Measurements from ENCODE around the gene SMYD3.

SMYD3 gene

DNA sequence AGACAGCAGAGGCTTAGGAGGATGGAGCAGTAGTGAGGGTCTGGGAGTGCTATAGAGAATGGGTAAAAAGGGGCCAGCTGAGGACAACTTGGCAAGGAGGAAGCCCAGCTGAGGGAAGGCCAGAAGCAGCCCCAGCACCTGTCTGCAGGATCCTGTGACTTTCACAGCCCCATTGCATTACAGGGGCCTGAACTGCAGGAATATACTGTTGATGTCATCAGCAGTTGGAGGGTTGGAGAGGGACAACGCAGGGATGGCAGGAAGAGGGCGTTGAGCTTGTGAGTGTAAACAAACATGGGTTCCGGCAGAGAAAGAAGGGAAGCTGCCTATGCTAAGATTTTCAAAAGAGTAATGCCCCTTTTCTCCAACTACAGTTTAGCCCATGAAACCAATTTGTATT, 628.5 kb downstream of the SMYD3 start:
- DNase-seq, result no peak

DNA sequence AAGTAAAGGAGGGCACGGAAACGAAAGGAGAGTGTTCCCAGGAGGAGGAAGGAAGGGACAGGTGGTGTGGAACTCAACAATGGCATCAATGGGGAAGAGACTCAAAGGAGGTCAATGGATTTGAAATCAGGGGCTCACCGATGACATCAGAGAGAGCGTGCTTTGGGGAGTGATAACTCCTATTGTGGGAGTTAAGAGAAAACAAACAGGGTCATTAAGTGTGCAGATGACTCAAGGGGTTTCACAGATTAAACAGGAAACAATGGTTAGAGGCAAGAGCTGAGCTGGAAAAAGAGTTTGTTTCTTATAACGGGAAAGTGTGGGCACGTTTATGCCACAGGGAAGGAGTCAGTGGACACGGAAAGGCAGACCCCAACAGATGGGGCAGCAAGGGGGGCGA, 629.1 kb downstream of the SMYD3 start:
- DNase-seq, result no peak

DNA sequence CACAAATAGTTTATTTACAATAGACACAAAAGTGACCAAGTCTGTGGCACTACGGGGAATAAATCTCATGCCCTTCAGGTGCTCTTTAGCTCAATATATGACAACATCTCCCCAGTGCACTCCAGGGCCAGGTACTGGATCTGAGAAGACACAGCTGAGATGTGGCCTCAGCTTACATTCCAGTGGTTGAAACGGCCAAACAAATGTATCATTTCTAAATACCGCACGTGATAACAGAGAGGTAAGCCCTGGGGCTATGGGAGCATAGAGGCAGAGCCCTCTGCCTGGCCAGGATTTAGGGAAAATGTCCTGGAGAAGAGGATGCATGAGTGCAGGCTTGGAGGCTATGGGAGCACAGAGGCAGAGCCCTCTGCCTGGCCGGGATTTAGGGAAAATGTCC, 630.5 kb downstream of the SMYD3 start:
- DNase-seq, result no peak

DNA sequence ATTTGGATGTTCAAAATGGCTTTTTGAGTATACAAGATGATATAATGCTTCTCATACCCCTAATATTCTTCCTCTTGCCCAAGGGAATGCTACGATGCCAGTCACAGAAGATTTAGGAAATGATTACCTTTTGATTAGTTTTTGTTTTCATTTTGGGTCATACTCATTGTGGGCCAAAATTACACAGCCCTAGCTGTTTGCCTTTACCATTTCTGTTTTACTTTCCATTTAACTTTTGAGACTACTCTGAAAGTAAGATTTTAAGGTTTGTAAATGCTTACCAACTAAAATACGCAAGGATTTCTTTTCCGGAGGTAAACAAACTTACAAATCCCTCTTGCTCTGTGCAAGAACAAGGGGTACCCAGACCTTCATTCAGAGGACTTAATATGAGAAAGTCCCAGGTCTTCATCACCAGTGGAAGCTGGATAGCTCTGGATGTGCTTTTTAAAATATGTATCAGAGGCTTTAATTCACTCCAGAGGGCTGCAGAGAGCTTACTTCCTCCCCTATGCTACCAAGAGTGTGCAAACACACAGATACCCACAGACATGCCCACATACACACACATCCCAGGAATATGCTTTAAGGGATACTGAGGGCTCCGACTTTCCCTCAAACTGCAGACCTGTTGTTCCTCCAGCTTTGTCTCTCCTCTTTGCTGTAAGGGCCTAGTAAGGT, 631.4 kb downstream of the SMYD3 start:
- DNase-seq, result no peak

DNA sequence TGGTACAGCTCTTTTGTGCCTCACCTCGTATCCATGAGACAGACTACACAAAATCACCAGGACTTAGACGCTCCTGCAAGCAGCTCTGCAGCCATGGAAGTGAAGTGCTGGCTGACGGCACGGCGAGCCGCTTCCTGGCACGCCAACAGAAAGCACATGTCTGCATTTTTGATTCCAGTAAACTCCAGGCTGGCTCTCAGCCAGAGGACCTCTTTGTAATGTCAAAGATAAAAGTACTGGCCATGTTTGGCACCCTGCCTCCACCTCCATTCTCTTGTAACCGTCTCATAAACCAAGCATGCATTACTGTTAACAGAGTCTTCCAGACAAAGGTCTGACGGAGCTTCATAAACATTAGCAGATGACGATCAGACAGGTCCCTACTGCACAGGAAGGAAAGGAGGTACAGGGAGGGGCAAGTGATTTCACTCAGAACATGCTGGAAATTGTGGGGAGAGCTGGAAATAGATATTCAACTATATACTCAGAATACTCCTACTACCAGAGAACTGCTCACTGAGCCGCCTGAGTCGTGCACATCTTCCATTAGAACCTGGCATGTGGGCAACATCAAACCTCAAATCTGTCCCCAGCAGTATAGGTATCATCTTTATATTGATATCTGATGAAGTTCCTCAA, 632.0 kb downstream of the SMYD3 start:
- no peak for DNase-seq

DNA sequence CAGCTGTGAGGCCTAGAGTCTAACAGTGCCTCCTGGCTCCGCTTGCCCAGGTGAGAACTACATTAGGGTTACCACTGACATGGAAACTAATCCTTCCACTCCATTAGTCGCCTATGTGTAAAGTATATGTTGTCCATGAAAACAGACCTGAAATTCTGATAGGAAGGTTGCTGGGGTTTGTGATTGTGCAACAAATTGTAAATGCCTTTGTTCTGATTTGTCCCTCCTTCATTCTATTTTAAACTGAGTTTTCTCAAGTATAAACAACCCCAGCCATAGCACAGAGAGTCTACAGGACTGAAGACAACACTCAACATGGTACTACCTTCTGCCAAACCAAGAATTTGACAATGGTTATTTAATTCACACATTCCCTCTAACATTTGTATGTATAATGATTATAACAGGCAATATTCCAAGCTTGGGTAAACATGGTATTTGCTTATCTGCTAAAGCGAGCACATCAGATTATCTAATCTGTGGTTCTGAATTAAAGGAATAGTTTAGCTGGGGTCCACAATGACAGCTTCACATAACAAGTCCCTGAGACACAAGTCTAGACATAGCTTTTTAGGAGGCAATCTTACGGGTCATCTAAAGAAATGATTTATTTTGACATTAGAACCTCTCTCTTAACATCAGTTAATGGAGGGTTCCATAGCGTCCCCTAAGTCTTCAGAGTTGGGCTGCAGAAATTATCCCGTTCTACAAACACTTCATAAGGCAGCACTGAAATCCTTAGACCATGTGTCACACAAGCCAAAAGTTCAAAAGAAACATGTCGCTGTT, 633.0 kb downstream of the SMYD3 start:
- no peak for DNase-seq

DNA sequence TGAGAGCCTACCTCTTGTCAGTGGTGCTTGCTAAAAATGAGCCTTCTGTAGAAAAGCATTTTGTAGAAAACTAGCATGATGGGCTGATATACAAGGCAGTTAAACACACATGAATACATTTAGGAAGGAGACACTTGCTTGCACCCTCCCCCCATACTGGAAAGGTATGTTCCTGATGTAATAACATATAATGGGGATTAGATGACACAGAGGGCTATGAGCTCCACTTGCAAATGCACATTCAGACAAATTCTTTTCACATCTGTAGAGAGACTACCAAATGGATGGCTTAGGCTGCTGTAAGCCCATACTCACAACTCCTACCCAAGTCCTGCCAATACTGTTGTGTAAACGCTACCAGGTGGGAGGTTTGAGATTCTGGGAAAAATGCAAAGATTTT, 634.0 kb downstream of the SMYD3 start:
- DNase-seq, result no peak

DNA sequence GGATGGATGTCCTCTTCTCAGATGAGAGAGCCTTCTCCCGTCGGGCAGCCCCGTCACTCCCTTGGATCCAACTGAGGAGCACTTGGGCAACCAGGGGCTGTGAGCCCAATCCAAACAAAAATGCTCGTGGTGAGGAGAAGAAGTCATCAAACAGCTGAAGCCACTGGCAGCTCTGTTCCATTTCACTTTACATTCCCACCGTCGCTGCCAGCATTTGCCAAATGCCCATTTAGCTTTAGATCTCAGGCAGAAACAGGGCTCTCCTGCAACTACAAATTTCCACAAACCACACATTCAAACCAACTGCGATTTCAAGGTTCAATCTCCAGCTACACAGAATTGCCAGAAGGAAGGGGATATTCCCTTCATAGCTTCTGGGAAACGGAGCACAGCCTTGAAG, 634.6 kb downstream of the SMYD3 start:
- DNase-seq, result no peak

DNA sequence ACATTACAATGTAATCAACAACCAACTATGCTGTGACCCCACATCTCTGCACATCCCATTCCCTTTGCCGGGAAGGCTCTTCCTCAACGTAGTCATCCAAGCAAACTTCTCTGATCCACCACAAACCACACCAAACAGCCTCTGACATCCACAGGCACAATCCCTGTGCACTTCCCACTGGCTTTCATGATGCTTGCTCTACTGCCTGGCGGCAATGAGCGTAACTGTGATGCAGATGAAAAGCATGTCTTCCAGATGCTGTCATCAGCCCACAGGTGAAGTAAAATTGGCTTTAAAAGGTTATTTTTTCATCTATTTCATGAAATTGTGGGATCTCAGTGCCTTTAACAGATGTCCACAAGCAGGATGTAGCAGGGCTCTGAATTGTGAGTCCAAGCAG, 635.2 kb downstream of the SMYD3 start:
- DNase-seq, result no peak

DNA sequence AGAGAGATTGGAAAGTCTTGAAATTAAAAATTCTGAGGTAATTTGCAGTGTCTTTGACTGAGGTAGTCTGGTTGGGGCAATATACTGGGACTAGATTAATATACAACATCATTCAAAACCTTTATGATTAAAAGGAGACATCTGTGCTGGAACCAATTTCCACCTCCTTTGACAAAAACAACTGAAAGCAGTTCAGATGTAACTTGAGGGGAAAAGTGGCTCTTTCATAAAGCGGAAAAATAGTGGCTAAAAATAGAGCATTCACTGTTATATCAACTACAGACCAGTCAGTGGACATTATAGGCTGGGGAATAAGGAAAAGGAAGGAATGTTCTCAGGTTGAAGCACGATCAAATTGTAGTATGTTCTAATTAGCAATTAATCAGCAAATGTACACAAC, 635.9 kb downstream of the SMYD3 start:
- DNase-seq, result no peak

DNA sequence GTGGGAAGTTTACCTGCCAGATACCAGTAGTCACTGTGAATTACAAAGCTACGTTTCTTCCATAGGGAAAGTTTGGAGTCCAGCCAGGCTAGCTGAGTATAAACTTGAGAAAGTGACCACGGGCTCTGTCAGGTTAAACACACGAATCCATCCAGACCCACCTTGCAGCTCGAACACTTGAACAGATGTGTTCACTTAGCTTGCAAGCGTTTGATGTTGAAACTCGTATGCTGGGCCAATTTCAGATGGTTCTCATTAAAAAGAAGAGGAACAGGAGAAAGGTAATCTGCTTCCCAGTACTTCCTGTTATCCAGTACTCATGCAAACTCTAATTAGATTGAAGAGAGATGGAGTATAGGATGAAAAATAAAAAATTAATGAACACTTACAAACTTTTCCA, 636.4 kb downstream of the SMYD3 start:
- no peak for DNase-seq

DNA sequence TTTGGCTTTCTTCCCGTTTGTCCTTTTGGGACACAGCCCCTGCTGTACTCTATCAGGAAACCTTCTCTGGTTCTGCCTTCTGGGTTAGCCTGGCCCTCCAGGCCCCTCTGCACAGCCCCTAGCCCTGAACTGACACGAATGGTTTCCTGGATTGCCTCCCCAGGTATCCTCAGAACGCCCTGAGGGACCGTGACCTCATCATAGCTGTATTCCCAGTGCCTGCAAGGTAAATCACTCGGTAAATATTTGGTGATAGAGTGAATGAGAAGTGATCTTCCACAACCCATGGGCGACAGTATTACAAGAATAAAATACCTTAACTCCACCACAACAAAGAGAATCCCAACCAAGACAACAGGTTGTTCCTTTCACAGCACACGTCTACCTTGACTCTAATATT, 637.2 kb downstream of the SMYD3 start:
- no peak for DNase-seq

DNA sequence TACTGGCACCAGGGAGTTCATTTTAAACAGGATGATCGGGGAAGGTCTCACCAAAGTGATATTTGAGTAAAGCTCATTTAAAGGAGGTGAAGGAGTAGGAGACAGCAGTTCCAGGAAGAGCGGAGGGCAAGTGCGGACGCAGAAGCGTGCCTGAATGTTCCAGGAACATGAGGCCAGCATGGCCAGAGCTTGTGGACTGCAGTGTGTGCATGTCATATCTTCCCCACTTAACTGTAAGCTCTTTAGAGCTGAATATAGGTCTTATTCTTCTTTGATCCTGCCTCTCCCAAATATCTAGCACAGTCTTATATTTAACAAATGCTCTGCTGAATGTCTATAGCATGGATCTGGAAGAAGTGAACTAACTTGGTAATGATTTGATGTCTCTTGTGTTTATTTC, 639.3 kb downstream of the SMYD3 start:
- DNase-seq, result no peak

DNA sequence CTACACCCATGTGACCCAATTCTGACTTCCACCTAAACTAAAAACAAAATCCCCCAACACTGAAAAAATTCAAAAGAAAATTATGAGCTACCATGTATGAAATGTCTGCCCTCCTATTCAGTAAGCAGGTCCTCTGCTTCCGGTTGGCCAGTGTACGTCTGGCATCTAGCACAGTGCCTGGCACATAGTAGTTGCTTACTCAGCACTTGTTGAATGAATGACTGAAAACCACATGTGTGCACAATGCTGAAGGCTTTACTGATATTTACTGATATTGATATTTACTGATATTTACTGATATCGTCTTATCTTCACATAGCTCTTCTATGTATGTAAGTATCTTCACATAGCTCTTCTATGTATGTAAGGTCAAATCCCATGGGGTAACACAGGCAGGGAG, 642.2 kb downstream of the SMYD3 start:
- DNase-seq, result no peak

DNA sequence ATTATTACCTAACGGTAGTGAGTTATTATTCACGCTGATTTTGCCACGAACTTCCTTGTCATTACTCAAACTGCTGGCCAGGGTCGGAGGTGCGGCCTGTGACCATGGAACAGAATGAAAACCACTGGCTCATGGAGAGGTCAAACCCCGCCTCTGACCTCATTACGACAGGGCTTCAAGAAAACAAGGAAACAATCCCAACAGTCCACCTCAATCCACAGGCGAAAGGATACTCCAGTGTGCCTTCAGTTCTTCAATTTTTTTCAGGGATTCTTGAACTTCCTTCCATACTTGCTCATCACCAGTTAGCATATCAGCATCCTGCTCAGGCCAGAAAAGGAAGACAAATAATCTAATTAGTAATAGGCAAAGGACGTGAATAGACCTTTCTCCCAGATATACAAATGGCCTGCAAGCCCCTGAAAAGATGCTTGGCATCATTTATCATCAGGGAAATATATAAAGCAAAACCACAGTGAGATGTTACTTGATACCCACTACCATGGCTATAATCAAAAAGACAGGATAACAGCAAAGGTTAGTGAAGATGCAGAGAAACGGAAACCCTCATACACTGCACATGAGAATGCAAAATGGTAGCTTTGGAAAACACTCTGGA, 643.4 kb downstream of the SMYD3 start:
- DNase-seq, result no peak

DNA sequence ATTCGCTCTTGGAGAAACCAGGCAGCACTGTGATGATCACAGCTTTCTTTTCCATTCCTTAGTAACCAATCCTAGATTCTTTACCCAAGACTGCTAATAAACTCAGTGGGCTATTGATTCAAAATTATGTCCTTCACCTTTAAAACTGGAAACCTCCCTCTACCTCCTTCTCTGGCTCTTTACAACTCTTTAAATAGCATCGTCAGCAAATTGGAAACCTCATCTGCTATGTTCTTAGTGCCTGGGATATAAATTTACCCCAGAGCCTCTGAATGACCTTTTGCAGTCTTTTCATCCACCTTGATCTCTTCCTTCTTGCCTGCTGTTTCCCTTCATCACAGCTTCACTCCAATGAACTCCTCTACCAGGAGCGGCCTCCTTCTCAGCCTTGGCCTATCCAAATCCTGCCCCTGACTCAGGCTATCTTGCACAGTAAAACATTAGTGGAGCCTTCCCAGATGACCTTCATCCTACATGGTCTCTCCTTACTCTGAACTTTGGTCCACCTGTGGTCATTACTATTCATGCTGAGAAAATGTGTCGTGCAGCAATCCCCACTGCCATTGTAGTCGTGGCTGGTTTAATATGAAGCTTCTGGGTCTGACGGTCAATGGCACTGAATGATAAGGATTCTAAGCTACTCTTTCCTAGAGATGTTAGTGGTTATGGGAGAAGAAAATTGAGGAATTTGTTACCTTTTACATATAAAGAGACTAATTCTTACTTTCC, 644.1 kb downstream of the SMYD3 start:
- DNase-seq, result no peak

DNA sequence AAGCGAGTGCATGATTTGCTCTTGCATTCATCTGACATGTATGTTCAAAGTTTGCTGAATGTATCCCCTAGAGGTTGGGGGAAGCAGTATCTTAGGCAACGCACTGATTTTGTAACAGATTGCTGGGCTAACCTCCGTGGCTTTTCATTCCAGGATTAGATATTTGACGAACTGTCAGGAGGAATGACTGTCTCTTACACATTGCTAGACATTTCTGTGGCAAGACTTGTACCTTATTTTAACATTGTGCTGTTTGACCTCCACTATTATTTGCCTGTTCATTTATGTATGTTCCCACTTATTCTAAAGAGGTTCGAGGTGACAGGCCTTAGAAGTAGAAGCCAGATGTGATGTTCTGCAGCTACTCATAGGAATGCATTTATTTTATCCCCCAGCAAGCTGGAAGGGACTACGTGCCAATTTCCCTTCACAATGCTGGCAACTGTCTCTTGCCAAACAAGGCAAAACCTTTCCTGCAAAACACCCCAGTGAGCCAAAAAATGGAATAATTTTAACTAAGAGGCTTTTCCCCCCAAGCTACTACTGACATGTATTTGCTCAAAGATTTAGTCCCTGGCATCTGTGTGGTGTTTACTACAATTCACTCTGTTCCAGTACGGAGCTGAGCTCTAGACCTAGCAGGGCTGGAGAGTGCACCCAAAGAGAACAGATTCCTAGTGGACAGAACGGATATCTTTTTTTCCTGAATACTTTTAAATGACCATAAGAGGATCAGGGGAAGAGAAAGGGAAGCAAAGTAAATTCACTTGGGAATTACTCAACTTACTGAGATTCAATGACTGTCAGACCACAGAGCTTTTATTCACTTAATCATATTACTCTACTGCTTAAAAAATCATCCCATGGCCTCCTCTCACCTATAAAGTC, 646.2 kb downstream of the SMYD3 start:
- no peak for DNase-seq

DNA sequence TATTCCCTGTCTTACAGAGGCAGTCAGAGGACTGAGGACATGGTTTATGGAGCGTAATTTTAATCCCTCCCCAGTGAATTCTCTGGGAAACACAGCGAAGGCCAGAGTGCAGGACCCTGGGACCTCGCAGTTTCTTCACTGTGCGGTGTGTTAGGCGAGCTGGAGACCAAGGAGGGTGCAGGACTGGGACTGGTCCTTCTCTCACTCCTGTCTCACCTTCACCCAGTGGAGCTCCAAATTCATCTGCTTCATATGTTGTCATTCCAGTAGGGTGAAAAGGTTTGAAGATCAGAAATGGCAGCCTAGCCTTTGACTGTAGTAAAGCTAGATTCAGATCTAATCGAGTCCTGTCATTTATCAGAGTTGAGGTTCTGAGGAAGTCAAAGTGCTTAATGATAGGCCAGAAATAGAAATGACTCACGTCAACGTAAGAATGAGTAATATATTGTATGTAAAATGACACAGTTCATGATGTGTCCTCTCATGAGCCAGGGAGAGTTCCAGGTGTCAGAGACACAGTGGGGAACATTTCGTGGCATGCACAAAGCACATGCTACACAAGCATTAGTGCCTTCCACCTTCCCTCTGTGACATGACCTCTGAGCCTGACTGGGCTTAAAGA, 647.5 kb downstream of the SMYD3 start:
- DNase-seq, result no peak

DNA sequence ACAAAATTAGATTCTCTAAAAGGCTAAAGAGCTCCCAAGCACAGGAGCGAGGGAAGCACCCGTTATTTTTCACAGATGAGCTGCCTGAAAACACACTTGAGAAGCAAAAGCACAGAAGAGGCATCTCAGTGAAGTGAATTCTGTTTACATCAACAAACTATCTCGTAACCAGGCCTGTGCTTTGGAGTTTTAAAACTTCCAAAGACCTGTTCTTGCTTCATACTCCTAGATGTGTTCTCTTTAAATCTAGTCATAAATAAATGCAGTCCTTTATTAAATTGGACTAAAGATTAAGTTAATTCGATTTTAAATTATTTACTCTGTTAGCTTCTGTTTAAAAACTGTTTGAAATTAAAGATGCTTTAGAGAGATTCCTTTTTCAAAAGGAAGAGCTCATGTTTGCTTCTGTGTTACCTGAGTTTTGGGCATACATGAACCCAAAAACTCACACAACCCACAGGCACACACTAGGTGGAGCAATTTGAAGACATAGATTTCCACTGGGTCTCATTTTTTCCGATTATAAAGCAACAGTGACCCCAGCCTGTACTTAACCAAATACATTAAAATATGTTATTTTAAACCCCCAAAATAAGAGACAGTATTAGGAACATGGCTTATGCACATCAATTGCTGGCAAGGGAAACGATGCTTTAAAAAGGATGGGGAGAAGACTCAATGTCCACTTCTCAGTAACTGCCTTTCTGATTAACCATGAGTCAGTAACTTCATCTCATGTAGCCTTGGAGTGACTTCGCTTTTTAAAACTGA, 648.2 kb downstream of the SMYD3 start:
- DNase-seq, result no peak

DNA sequence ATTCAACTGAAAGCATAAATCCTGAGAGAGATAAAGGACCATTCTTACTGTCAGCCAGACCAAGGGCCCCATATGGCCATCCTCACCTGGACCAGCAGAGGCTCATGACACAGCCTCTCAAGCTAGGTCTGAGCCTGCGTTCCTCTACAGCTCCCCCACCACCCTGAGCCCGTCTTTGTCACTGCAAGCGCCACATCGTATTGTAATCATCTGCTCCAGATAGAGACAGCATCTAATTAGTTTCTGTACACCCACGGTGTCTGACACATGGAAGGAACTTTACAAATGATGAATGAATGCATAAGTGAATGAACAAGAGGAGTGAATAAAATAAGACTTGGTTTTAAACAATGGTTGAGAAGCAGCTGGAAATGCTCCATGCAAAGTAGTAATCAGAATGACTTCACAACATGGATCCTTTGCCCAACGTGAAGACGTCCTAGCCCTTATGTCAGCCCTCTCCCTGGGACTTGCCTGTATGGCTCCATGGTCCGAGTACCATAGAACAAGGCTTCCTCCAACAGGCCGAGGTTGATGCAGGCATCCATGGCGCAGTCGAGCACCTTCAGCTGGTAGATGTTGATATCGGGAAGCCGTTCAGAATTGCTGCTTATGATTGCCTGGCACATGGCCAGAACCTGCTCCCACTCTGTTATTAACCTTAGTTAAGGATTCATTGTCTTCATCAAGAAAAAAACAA, 648.9 kb downstream of the SMYD3 start:
- DNase-seq, result no peak

All from activated gamma-delta T cell treated with Interleukin-2 at 50 U/mL for 16 hours (primary cell).